A549 (cell line): ENCODE measurements around the gene ZBTB48. TPM values are rescaled to one million over a fixed set of nuclear protein-coding genes. Genes with fewer than 3 reads are reported as not detected.
"Not testable (repeated sequence)": the region's sequence is repeated elsewhere in the genome, so short reads cannot be mapped to it uniquely, and the experiment has no call there.

Experiments used
- ATAC-seq, 2 experiments: fragments of 200-7000 bp in 1 of 2; fragments of >200 bp in 1 of 2; cut with Nextera tagmentation in 1 of 2; cut with Tn5 transposase in 1 of 2; 3 replicates each; pipeline versions ENCODE4 v1.8.0 to v1.9.1; 2018 to 2020; ENCODE audit warnings: mild to moderate bottlenecking in 1 of 2, moderate library complexity in 1 of 2
- CTCF ChIA-PET: fragments of 300-600 bp; sonication (Branson Sonifier 250); formaldehyde crosslinking; extraction: SDS; loops from one replicate; lab custom pipeline; 2021; ENCODE audit warnings: antibody characterized with exemption, inconsistent platforms; lab: Yijun Ruan, JAX
- POLR2A ChIA-PET: fragments of 350-600 bp; formaldehyde crosslinking; extraction: SDS; loops from one replicate; lab custom pipeline; 2021; ENCODE audit warnings: antibody characterized with exemption, inconsistent platforms; lab: Yijun Ruan, JAX
- DNase-seq, 2 experiments: peaks; one replicate each; pipeline versions ENCODE4 v3.0.0 to v3.0.0-alpha.2; 2011 to 2016; ENCODE audit warnings: low read depth in 1 of 2, low spot score in 1 of 2
- FAIRE-seq: peaks from 2 replicates; lab custom pipeline; 2011; peaks lifted over from hg19 to GRCh38; lab: Jason Lieb, UNC
- H3K27ac ChIP-seq, 2 experiments: fragments of >200 bp; sonication (Bioruptor Twin); formaldehyde crosslinking; 3 replicates each; pipeline ENCODE4 v1.5.1; 2016 to 2017
- H3K4me1 ChIP-seq: fragments of >200 bp; sonication (Bioruptor Twin); formaldehyde crosslinking; 3 replicates; pipeline ENCODE4 v1.6.1; 2016
- H3K4me2 ChIP-seq: fragments of >200 bp; sonication (Bioruptor Twin); formaldehyde crosslinking; 3 replicates; pipeline ENCODE4 v1.6.1; 2016
- H3K4me3 ChIP-seq: fragments of >200 bp; sonication (Bioruptor Twin); formaldehyde crosslinking; 3 replicates; pipeline ENCODE4 v1.5.1; 2016
- H3K9me3 ChIP-seq: fragments of >200 bp; sonication (Bioruptor Twin); formaldehyde crosslinking; 3 replicates; pipeline ENCODE4 v1.6.1; 2016
- CBX2 ChIP-seq: fragments of 200-600 bp; sonication (generic); IDR thresholded peaks from 2 replicates; pipeline ENCODE4 v1.6.1; 2016; ENCODE audit warnings: low read depth, mild to moderate bottlenecking, borderline replicate concordance
- CBX8 ChIP-seq: fragments of 200-600 bp; sonication (generic); IDR thresholded peaks from 2 replicates; pipeline ENCODE4 v1.6.1; 2016
- CHD2 ChIP-seq: fragments of 150-350 bp; IDR thresholded peaks from 2 replicates; pipeline ENCODE4 v1.6.1; 2014; ENCODE audit warnings: low read length; ENCODE audit not compliant: partially characterized antibody
- CHD4 ChIP-seq: fragments of 200-600 bp; sonication (generic); IDR thresholded peaks from 2 replicates; pipeline ENCODE4 v1.6.1; 2016; ENCODE audit warnings: antibody characterized with exemption, mild to moderate bottlenecking, borderline replicate concordance
- GATA3 ChIP-seq: IDR thresholded peaks from 2 replicates; pipeline ENCODE4 v1.6.1; 2012; ENCODE audit warnings: borderline replicate concordance
- HEYL ChIP-seq: fragments of 250-450 bp; sonication (Bioruptor Pico); IDR thresholded peaks from 2 replicates; pipeline ENCODE4 v1.8.0; 2021; ENCODE audit warnings: mild to moderate bottlenecking, moderate library complexity
- HOXA7 ChIP-seq: fragments of 250-450 bp; sonication (Bioruptor Pico); IDR thresholded peaks from 2 replicates; pipeline ENCODE4 v1.5.0; 2020; ENCODE audit warnings: mild to moderate bottlenecking, moderate library complexity
- HOXB5 ChIP-seq: fragments of 250-450 bp; sonication (Bioruptor Pico); IDR thresholded peaks from 2 replicates; pipeline ENCODE4 v1.5.0; 2020; ENCODE audit warnings: mild to moderate bottlenecking, moderate library complexity
- KDM1A ChIP-seq: fragments of 200-600 bp; sonication (generic); IDR thresholded peaks from 2 replicates; pipeline ENCODE4 v1.6.1; 2016; ENCODE audit warnings: low read depth, mild to moderate bottlenecking
- KDM5A ChIP-seq: fragments of 200-600 bp; sonication (generic); IDR thresholded peaks from 2 replicates; pipeline ENCODE4 v1.6.1; 2016; ENCODE audit warnings: antibody characterized with exemption, mild to moderate bottlenecking
- RARB ChIP-seq: fragments of 250-450 bp; sonication (Bioruptor Pico); IDR thresholded peaks from 2 replicates; pipeline ENCODE4 v1.8.0; 2021; ENCODE audit warnings: mild to moderate bottlenecking, moderate library complexity
- RFX5 ChIP-seq: fragments of 450-650 bp; IDR thresholded peaks from 2 replicates; pipeline ENCODE4 v1.7.1; 2014; ENCODE audit warnings: antibody characterized with exemption, mild to moderate bottlenecking, moderate library complexity
- RNF2 ChIP-seq: fragments of 200-600 bp; sonication (generic); IDR thresholded peaks from 2 replicates; pipeline ENCODE4 v1.6.1; 2016; ENCODE audit warnings: low read depth, mild to moderate bottlenecking, antibody characterized with exemption, moderate library complexity, borderline replicate concordance
- TFCP2L1 ChIP-seq: fragments of 250-450 bp; sonication (Bioruptor Pico); IDR thresholded peaks from 2 replicates; pipeline ENCODE4 v1.5.0; 2021; ENCODE audit warnings: mild to moderate bottlenecking
- TP53 ChIP-seq: fragments of 250-450 bp; sonication (Bioruptor Pico); IDR thresholded peaks from 2 replicates; pipeline ENCODE4 v1.5.0; 2021; ENCODE audit warnings: mild to moderate bottlenecking, moderate library complexity
- ZC3H11A ChIP-seq: fragments of 450-650 bp; IDR thresholded peaks from 2 replicates; pipeline ENCODE4 v1.6.1; 2014; ENCODE audit warnings: antibody characterized with exemption, mild to moderate bottlenecking
- ZFP36 ChIP-seq: fragments of 450-650 bp; IDR thresholded peaks from 2 replicates; pipeline ENCODE4 v1.6.1; 2014; ENCODE audit warnings: borderline replicate concordance; ENCODE audit not compliant: partially characterized antibody
- WGBS: methylation state at CpG from one replicate; pipeline ENCODE4 v1.1.6; 2017; ENCODE audit errors: missing lambda C conversion rate; 5-methylcytosine and 5-hydroxymethylcytosine counted together
- polyA plus RNA-seq, 4 experiments: library from polyadenylated mRNA; depleted of rRNA in 3 of 4; stranded (reverse); fragments of >200 nt; fragmentation: RNase III in 1 of 4; extraction: RNeasy Plus Mini Kit Qiagen cat#74134 plus additional on column Dnase treatment in 1 of 4; gene quantifications; 2 replicates in 3 of 4; 3 replicates in 1 of 4; pipeline ENCODE4 v1.2.3, GENCODE V29; 2011 to 2017
- TF ChIP-seq, protein P1 (sequence below): fragments of 150-350 bp; IDR thresholded peaks from 2 replicates; pipeline ENCODE4 v1.6.1; 2014; ENCODE audit warnings: low read depth, mild to moderate bottlenecking, low read length
- TF ChIP-seq, protein P2 (sequence below): fragments of 250-450 bp; sonication (Bioruptor Pico); IDR thresholded peaks from 2 replicates; pipeline ENCODE4 v1.5.0; 2020; ENCODE audit warnings: low read depth, mild to moderate bottlenecking, moderate library complexity
- TF ChIP-seq, protein P3 (sequence below): fragments of >200 bp; sonication (Bioruptor Twin); formaldehyde crosslinking; IDR thresholded peaks from 3 replicates; pipeline ENCODE4 v1.6.1; 2016

The ZBTB48 gene
- polyA plus RNA-seq, 2 of the 4 experiments (the other 2 are of a cell fraction), result 8.0 to 13.1 TPM

DNA sequence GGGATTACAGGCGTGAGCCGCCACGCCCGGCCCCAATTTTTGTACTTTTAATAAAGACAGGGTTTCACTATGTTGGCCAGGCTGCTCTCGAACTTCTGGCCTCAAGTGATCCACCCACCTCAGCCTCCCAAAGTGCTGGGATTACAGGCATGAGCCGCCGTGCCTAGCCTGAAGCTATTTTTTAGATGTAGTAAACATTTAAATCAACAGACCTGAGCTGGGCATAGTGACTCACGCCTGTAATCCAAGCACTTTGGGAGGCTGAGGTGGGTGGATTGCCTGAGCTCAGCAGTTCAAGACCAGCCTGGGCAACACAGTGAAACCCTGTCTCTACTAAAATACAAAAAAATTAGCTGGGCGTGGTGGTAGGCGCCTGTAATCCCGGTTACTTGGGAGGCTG, 20.6 kb upstream of the ZBTB48 start:
- H3K4me1 ChIP-seq, H3K27ac ChIP-seq, ATAC-seq, DNase-seq, FAIRE-seq, H3K4me3 ChIP-seq, POLR2A ChIA-PET, CTCF ChIA-PET, H3K9me3 ChIP-seq, H3K4me2 ChIP-seq: not testable (repeated sequence)
- WGBS, result 66% methylated on average over 11 of the region's 11 CpGs

DNA sequence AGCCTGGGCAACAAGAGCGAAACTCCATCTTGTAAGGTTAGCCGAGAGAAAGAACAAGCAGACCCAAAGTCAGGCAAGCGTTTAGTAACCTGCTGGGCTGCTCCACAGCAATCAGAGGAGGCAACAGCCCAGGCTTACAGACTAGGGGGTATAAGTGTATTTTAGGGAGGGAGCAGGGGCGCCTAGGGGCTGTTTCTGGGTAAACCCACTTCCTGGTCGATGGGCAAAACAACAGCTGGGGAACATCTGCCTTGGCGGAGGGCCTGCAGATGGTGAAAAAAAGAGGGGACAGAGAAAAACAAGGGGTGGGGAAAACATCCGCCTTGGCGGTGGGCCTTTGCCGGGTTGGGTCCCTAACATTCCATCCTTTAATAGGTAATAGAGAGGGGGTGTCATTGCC, 19.5 kb upstream of the ZBTB48 start:
- Histone ChIP-seq H3K4me3 (no peak overlapping the region), H3K9me3 (no peaks in the 10 kb centered on the region), H3K27ac (no peak overlapping the region), H3K4me2 (no peak overlapping the region), H3K4me1 (no peaks in the 10 kb centered on the region)
- no peak for TF ChIP-seq TP53 (CRISPR knock-in tag)
- TF ChIP-seq GATA3, result no peak
- no peak for TF ChIP-seq CBX8
- no peak for TF ChIP-seq TFCP2L1 (CRISPR knock-in tag)
- TF ChIP-seq, protein P1, sequence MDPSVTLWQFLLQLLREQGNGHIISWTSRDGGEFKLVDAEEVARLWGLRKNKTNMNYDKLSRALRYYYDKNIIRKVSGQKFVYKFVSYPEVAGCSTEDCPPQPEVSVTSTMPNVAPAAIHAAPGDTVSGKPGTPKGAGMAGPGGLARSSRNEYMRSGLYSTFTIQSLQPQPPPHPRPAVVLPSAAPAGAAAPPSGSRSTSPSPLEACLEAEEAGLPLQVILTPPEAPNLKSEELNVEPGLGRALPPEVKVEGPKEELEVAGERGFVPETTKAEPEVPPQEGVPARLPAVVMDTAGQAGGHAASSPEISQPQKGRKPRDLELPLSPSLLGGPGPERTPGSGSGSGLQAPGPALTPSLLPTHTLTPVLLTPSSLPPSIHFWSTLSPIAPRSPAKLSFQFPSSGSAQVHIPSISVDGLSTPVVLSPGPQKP, result no peak
- TF ChIP-seq CHD4, result no peak
- TF ChIP-seq RNF2, result no peak
- TF ChIP-seq KDM1A, result no peak
- TF ChIP-seq RARB (CRISPR knock-in tag), result no peak
- no peak for TF ChIP-seq RFX5
- TF ChIP-seq CBX2, result no peak
- TF ChIP-seq, protein P2, sequence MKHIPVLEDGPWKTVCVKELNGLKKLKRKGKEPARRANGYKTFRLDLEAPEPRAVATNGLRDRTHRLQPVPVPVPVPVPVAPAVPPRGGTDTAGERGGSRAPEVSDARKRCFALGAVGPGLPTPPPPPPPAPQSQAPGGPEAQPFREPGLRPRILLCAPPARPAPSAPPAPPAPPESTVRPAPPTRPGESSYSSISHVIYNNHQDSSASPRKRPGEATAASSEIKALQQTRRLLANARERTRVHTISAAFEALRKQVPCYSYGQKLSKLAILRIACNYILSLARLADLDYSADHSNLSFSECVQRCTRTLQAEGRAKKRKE, result no peak
- ChIA-PET CTCF (interaction anchor here (0.7 kb wide), 1 partner anchor 69 kb away, joined by 3 read pairs; the partner anchor contains the start of gene PLEKHG5), POLR2A (no interaction called here)
- DNase-seq (no peak), FAIRE-seq (no peak), ATAC-seq (no peak)
- 68% methylated on average over 9 of the region's 9 CpGs for WGBS

DNA sequence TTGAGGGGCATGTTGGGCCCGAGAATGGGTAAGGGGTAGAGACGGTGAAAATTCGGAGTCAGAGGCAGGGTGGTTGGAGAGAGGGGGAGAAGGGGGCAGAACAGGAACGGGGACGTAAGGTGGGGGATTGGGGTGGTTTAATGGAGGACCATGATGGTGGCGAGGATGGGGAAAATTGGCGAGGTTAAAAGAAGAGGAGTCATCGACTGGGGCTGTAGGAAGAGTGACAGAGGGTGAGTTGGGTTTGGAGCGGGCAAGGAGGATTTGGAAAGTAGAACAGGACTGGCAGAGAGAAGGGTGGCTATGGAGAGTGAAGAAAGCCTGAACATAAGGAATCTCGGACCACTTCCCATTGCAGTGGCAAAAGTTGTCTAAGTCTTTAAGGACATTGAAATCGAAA, 10.8 kb upstream of the ZBTB48 start:
- CTCF ChIA-PET, result interaction anchor here (1.1 to 3.0 kb wide), 3 partner anchors 9 to 14 kb away, joined by 3 to 11 read pairs (median 5); partner anchors contain the start of genes NOL9 and TAS1R1
- ATAC-seq (no peak), FAIRE-seq (no peak), DNase-seq (no peak)
- Histone ChIP-seq H3K27ac (no peak overlapping the region), H3K4me3 (no peak overlapping the region), H3K4me2 (no peak overlapping the region), H3K4me1 (no peaks in the 10 kb centered on the region), H3K9me3 (no peaks in the 10 kb centered on the region)
- POLR2A ChIA-PET, result no interaction called here
- WGBS, result 76% methylated on average over 9 of the region's 11 CpGs
- TF ChIP-seq HEYL (CRISPR knock-in tag), result no peak
- TF ChIP-seq HOXA7 (CRISPR knock-in tag), result no peak
- TF ChIP-seq, protein P2, result no peak
- TF ChIP-seq, protein P3, sequence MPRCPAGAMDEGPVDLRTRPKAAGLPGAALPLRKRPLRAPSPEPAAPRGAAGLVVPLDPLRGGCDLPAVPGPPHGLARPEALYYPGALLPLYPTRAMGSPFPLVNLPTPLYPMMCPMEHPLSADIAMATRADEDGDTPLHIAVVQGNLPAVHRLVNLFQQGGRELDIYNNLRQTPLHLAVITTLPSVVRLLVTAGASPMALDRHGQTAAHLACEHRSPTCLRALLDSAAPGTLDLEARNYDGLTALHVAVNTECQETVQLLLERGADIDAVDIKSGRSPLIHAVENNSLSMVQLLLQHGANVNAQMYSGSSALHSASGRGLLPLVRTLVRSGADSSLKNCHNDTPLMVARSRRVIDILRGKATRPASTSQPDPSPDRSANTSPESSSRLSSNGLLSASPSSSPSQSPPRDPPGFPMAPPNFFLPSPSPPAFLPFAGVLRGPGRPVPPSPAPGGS, result no peak
- TF ChIP-seq HOXB5, result no peak

DNA sequence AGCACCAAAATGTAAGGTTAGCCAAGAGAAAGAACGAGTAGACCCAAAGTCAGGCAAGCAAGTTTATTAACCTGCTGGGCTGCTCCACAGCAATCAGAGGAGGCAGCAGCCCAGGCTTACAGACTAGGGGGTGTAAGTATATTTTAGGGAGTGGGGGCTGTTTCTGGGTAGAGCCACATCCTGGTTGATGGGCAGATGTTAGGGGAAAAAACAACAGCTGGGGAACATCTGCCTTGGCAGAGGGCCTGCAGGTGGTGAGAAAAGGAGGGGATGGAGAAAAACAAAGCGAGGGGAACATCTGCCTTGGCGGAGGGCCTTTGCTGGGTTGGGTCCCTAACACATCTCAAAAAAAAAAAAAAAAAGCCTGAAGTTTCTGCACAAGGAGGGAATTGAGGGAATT, 9.7 kb upstream of the ZBTB48 start:
- Histone ChIP-seq H3K4me1 (no peaks in the 10 kb centered on the region), H3K4me3 (no peak overlapping the region), H3K27ac (no peak overlapping the region), H3K9me3 (no peaks in the 10 kb centered on the region), H3K4me2 (no peak overlapping the region)
- TF ChIP-seq, protein P1, result no peak
- TF ChIP-seq, protein P3, result no peak
- TF ChIP-seq ZFP36 (no peak), KDM5A (no peak), ZC3H11A (no peak), CHD2 (no peak)
- DNase-seq (no peak), ATAC-seq (no peak), FAIRE-seq (no peak)
- WGBS, result 43% methylated on average over 3 of the region's 3 CpGs
- ChIA-PET POLR2A (no interaction called here), CTCF (interaction anchor here (1.1 kb wide), 1 partner anchor 13 kb away, joined by 3 read pairs; no protein-coding TSS in a partner anchor)
